ENCODE results near the gene DDB1. TPM values are rescaled to one million over a fixed set of nuclear protein-coding genes. Genes with fewer than 3 reads are reported as not detected.

DDB1 gene
- total RNA-seq, 2 experiments from 2014 or later: 202 to 214 TPM

DNA sequence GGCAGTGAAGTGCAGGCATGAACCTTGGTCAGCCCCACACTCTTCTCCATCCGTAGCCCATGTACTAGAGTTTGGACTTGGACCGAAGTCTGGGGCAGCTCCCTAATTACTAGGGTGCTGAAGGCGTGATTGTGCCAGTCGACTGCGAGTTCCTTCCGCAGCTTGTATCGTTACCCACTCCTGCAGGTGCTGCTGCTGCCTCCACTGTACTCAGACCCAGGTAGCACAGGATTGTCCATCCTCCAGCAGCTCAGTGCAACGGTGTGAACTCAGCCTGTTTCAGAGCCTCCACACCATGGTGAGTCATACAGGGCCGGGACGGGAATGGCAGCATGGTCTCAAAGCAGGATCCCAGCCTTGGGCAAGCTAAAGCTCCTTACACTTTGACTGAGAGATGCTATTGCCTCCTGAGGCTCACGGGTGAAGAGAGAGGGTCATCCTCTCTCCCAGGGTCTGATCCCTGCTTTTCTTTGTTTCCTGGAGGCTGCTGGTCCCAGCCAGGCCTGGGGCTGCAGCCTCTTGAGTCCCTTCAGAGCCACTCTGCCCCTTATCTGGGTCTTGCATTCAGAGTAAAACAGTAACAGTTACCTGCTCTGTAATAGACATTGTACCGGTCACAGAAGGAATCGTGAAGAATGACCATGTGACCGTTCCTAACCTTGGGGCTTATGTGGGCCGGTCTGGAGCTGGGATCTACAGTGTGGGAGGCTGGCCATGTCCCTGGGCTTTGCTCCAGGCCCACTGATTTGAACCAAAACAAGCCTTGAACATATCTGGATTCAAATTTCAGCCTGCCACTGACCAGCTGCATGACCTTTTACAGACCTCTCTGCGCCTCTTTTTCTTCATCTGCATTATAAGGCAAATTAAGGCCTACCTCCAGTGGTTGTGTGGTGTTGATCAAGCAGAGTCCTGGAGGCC lies 1.8 kb upstream of the DDB1 start:
- Mint-ChIP-seq H3K36me3 (ENCODE audit: low read depth) (peaks cover 16% of the 10 kb centered on the region), H3K9me3 (ENCODE audit: insufficient read depth) (no peaks in the 10 kb centered on the region), H3K27ac (peak overlapping the region; percentile 94), H3K27me3 (ENCODE audit: low read depth) (no peaks in the 10 kb centered on the region), H3K4me3 (peak overlapping the region; percentile 81), H3K4me1 (ENCODE audit: low read depth) (peaks cover 62% of the 10 kb centered on the region)
- CTCF ChIA-PET: interaction anchor here (0.7 to 9.8 kb wide), 13 partner anchors 18 to 419 kb away, joined by 3 to 390 read pairs (median 17); partner anchors contain the start of genes CYB561A3, TMEM138, TMEM216 and VWCE
- DNase-seq (no peak), ATAC-seq (no peak)
- POLR2A ChIA-PET: interaction anchor here (1.1 to 5.9 kb wide), 7 partner anchors 28 to 95 kb away, joined by 3 to 72 read pairs (median 6); partner anchors contain the start of genes CPSF7, CYB561A3, SDHAF2 and TMEM138

DNA sequence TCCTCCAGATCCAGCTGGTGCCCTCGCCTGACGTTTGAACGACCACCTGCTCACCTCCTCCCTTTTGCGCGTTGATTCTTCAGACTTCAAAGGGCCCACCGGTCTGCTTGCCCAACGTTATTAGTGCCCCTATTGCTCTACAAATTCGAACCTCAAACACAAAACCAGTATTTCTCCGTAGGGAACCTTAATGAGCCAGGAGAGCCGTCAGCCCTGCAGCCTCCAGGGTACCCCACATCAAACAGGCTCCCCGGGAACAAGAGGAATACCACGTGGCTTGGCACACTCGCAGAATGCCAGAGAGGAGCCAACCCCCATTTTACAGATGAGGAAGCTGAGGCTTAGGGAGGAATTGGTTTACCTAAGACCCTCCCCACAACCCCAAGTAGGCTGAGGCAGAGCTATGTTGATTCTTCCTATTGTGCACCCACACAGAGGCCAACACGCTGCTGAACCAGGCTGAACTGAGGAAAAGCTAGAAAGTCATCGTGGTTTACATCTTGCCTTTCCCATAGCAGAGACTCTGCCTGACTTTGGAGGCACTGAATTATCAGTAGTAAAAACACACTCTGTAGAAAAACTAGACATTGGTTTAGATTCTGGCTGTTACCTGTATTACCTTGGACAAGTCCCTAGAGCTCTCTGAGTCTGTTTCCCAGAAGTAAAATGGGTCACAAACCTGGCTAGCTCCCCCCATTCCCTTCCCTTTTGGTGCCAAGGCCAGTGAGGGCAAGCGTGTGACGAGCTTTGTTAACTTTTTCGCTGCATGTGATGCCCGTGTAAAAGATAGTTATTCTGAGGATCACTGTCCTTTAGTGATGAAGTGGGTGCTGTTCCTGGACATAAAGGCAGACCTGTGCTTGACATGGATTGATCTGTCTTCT lies 887 bp upstream of the DDB1 start:
- ChIA-PET POLR2A (interaction anchor here (0.6 to 5.9 kb wide), 15 partner anchors 8 to 113 kb away, joined by 3 to 72 read pairs (median 4); partner anchors contain the start of genes CPSF7, CYB561A3, SDHAF2 and TMEM138), CTCF (interaction anchor here (0.7 to 9.8 kb wide), 10 partner anchors 17 to 418 kb away, joined by 3 to 390 read pairs (median 8); partner anchors contain the start of genes CYB561A3, TMEM138, TMEM216 and VWCE)
- Mint-ChIP-seq H3K27ac (peak overlapping the region; percentile 94), H3K27me3 (ENCODE audit: low read depth) (no peaks in the 10 kb centered on the region), H3K4me1 (ENCODE audit: low read depth) (peaks cover 63% of the 10 kb centered on the region), H3K9me3 (ENCODE audit: insufficient read depth) (no peaks in the 10 kb centered on the region), H3K36me3 (ENCODE audit: low read depth) (peaks cover 23% of the 10 kb centered on the region), H3K4me3 (peak overlapping the region; percentile 81)
- DNase-seq: no peak
- no peak for ATAC-seq

DNA sequence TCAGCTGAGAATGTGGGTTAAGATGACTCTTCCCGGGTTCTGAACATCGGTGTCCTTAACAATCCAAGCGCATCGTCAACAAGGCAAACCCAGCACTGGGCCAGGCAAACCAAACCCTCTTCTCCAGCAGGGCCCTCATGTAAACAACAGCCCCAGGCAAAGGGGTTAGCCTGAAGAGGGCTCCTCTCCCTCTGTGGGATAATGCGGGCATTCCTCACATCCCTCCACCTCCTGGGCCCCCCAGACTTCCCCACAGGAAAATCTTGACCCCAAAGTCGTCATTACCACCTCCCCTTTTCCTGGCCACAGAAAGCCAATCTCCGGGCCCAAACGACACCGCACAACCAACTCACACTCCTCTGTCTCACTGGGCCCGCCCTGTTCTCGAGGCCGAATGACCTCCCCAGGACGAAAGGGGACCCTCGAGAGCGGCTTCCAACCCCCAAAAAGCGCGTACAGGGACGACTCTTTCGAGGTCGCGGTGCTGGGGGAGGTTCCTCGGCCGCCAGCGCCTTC lies 566 bp downstream of the DDB1 start:
- ATAC-seq: no peak
- H3K27ac Mint-ChIP-seq: peak overlapping the region; percentile 94
- POLR2A ChIA-PET: interaction anchor here (2.6 kb wide), 1 partner anchor 30 kb away, joined by 9 read pairs; the partner anchor contains the start of gene TMEM138
- H3K4me1 Mint-ChIP-seq (ENCODE audit: low read depth): peaks cover 67% of the 10 kb centered on the region
- H3K36me3 Mint-ChIP-seq (ENCODE audit: low read depth): peaks cover 34% of the 10 kb centered on the region
- no peak for DNase-seq
- H3K4me3 Mint-ChIP-seq: peak overlapping the region; percentile 81
- H3K27me3 Mint-ChIP-seq (ENCODE audit: low read depth): no peaks in the 10 kb centered on the region
- H3K9me3 Mint-ChIP-seq (ENCODE audit: insufficient read depth): no peaks in the 10 kb centered on the region
- CTCF ChIA-PET: interaction anchor here (1.6 to 3.9 kb wide), 2 partner anchors 53 to 103 kb away, joined by 7 to 25 read pairs; no protein-coding TSS in a partner anchor

DNA sequence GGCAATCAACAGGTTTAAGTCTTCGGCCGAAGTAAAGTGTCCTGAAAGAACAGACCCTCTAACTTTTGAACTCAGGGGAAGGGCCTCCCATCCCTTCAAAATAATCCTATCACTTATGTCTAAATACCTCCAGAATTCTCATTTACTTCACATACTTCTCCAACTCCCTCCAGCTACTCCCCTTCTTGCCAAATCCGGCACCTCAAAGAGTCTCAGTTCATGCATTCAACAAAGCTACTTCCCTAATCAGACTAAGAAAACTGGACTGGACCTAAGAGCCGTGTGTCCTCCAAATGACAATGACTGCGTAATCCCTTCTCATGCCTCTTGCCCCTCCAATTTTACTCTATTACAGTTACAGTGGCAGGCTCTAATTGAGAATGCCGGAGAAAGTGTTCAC lies 1.3 kb downstream of the DDB1 start:
- H3K36me3 Mint-ChIP-seq (ENCODE audit: low read depth): peaks cover 34% of the 10 kb centered on the region
- peak overlapping the region; percentile 81 for H3K4me3 Mint-ChIP-seq
- peak overlapping the region; percentile 94 for H3K27ac Mint-ChIP-seq
- ATAC-seq (no peak), DNase-seq (no peak)
- H3K4me1 Mint-ChIP-seq (ENCODE audit: low read depth): peaks cover 62% of the 10 kb centered on the region
- POLR2A ChIA-PET: interaction anchor here (0.9 to 2.6 kb wide), 2 partner anchors 28 to 31 kb away, joined by 3 to 9 read pairs; partner anchors contain the start of gene TMEM138
- CTCF ChIA-PET: interaction anchor here (1.1 to 3.9 kb wide), 5 partner anchors 25 to 104 kb away, joined by 3 to 25 read pairs (median 4); partner anchors contain the start of gene VWCE
- H3K27me3 Mint-ChIP-seq (ENCODE audit: low read depth): no peaks in the 10 kb centered on the region
- no peaks in the 10 kb centered on the region for H3K9me3 Mint-ChIP-seq (ENCODE audit: insufficient read depth)

DNA sequence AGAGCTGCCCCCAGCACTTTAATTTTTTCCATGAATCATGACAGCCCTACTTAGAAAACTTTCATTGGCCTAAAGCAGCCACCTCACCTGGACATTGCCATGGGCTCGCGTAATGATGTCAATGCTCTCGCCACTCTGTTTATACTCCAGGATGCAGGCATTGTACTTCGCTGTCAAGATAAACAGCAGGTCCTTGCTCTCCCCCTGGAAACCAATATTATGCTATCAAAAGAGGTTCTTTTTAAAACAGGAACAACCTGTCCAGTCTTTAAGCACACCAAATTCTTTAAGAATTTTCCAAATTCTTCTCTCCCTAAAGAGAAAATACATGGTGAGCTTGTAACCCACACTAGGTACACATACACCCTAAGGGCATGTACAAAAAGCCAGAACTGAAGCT lies 3.0 kb downstream of the DDB1 start:
- POLR2A ChIA-PET: interaction anchor here (2.6 kb wide), 1 partner anchor 33 kb away, joined by 9 read pairs; the partner anchor contains the start of gene TMEM138
- DNase-seq (no peak), ATAC-seq (no peak)
- H3K36me3 Mint-ChIP-seq (ENCODE audit: low read depth): peaks cover 50% of the 10 kb centered on the region
- H3K27ac Mint-ChIP-seq: no peak overlapping the region
- no peaks in the 10 kb centered on the region for H3K27me3 Mint-ChIP-seq (ENCODE audit: low read depth)
- no peak overlapping the region for H3K4me3 Mint-ChIP-seq
- no peaks in the 10 kb centered on the region for H3K9me3 Mint-ChIP-seq (ENCODE audit: insufficient read depth)
- CTCF ChIA-PET: interaction anchor here (3.9 kb wide), 1 partner anchor 56 kb away, joined by 25 read pairs; no protein-coding TSS in a partner anchor
- H3K4me1 Mint-ChIP-seq (ENCODE audit: low read depth): peaks cover 44% of the 10 kb centered on the region

DNA sequence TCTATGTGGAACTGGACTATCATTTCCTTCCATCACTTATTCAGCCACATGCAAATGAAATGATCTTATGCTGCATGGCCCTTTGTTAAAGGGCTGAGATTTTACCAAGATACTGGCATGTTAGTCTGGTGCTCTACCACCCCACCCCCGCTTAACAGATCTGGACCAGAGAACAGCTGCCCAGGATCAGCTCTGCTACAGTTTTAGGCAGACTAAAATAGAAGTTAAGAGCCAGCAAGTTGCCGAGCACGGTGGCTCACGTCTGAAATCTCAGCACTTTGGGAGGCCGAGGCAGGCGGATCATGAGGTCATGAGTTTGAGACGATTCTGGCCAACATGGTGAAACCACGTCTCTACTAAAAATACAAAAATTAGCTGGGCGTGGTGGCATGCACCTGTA lies 4.6 kb downstream of the DDB1 start:
- POLR2A ChIA-PET: no interaction called here
- Mint-ChIP-seq H3K4me3 (no peak overlapping the region), H3K27me3 (ENCODE audit: low read depth) (no peaks in the 10 kb centered on the region), H3K36me3 (ENCODE audit: low read depth) (peaks cover 60% of the 10 kb centered on the region), H3K27ac (no peak overlapping the region), H3K4me1 (ENCODE audit: low read depth) (peaks cover 31% of the 10 kb centered on the region), H3K9me3 (ENCODE audit: insufficient read depth) (no peaks in the 10 kb centered on the region)
- ATAC-seq (no peak), DNase-seq (no peak)
- CTCF ChIA-PET: interaction anchor here (1.4 to 3.2 kb wide), 4 partner anchors 8 to 149 kb away, joined by 4 to 19 read pairs (median 6); no protein-coding TSS in a partner anchor

DNA sequence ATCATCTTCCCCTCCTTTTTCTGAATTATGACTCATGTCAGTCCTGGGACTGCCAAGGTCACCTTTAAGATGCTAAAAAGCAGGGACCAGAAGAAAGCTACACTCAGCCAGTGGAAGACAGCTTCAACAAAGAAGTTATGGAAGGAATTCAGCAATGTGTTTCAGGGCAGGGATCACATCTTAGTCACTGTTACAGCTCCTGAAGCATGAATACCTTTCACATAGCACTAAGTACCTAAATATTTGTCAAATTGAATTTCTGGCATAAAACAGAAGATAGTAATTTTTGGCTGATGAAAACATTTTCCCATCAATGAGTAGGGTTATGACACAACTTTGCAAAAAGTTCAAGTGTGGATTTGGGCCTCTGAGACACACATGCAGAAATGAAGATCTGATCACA lies 5.2 kb downstream of the DDB1 start:
- POLR2A ChIA-PET: interaction anchor here (0.7 to 0.8 kb wide), 2 partner anchors 35 to 319 kb away, joined by 3 read pairs; no protein-coding TSS in a partner anchor
- Mint-ChIP-seq H3K4me1 (ENCODE audit: low read depth) (peaks cover 29% of the 10 kb centered on the region), H3K4me3 (no peak overlapping the region), H3K9me3 (ENCODE audit: insufficient read depth) (no peaks in the 10 kb centered on the region), H3K36me3 (ENCODE audit: low read depth) (peaks cover 66% of the 10 kb centered on the region), H3K27ac (peak overlapping the region; percentile 5), H3K27me3 (ENCODE audit: low read depth) (no peaks in the 10 kb centered on the region)
- CTCF ChIA-PET: interaction anchor here (1.3 to 3.2 kb wide), 5 partner anchors 8 to 149 kb away, joined by 4 to 19 read pairs (median 5); no protein-coding TSS in a partner anchor
- DNase-seq (no peak), ATAC-seq (no peak)

DNA sequence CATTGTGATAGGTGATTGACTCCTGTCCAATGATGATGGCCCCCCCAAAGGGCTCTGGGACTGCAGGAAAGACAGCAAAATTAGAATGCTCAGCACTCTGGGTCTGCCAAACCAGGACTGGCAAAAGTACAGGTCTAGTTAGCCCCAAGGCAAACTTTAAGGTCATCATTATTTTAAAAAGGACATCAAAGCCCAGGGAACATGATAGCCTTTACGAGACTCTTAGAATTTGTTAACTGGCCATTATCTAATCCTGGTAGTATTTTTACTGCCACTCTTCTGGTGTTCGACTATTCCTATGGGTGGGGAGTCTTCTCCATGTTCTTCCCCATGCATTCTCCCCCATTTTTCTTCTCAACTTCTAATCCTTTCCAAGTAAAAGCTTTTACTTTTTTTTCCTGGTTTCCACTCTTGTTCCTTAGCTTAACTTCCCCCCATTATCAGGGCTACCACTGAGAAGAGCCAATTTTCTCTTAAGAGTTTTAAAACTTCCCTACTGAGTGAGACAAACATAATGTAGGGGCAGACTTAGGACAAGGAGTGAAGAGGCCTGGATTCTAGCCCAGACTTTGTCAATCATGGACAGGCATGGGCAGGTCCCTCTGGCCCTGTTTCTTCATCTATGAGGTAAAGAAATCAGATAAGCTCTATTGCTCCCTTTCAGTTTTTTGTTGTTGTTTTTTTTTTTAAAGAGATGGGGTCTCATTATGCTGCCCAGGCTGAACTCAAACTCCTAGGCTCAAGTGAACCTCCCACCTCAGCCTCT lies 7.1 kb downstream of the DDB1 start:
- POLR2A ChIA-PET: interaction anchor here (0.5 to 1.2 kb wide), 4 partner anchors 16 to 188 kb away, joined by 3 to 4 read pairs (median 3); partner anchors contain the start of gene CYB561A3
- no peak overlapping the region for H3K4me3 Mint-ChIP-seq
- no peaks in the 10 kb centered on the region for H3K9me3 Mint-ChIP-seq (ENCODE audit: insufficient read depth)
- peaks cover 15% of the 10 kb centered on the region for H3K4me1 Mint-ChIP-seq (ENCODE audit: low read depth)
- no peak overlapping the region for H3K27ac Mint-ChIP-seq
- CTCF ChIA-PET: interaction anchor here (1.2 to 3.2 kb wide), 2 partner anchors 10 to 60 kb away, joined by 3 to 19 read pairs; no protein-coding TSS in a partner anchor
- ATAC-seq: no peak
- no peak for DNase-seq
- H3K36me3 Mint-ChIP-seq (ENCODE audit: low read depth): peaks cover 69% of the 10 kb centered on the region
- no peaks in the 10 kb centered on the region for H3K27me3 Mint-ChIP-seq (ENCODE audit: low read depth)

DNA sequence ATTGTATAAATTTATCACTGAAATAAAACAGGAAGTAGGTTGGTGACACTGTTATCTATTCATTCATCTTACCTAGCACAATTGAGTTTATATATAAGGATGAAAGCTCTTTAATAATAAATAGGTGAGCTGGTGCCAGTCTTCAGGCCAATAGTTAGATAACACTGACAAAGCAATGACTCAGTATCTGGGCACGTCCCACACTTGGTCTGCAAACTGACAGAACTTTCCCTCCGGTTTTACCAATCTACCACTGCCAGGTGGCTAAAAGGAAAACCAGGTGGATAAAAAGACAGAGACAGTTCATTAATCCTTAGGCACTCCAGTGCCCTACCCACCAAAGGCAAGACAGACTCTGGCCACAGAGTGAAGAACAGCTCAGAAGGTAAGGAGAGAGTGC lies 17.6 kb downstream of the DDB1 start:
- no peak overlapping the region for H3K4me3 Mint-ChIP-seq
- ATAC-seq (no peak), DNase-seq (no peak)
- H3K36me3 Mint-ChIP-seq (ENCODE audit: low read depth): peaks cover 49% of the 10 kb centered on the region
- POLR2A ChIA-PET: no interaction called here
- CTCF ChIA-PET: no interaction called here
- no peaks in the 10 kb centered on the region for H3K27me3 Mint-ChIP-seq (ENCODE audit: low read depth)
- no peak overlapping the region for H3K27ac Mint-ChIP-seq
- H3K9me3 Mint-ChIP-seq (ENCODE audit: insufficient read depth): no peaks in the 10 kb centered on the region
- H3K4me1 Mint-ChIP-seq (ENCODE audit: low read depth): no peaks in the 10 kb centered on the region

DNA sequence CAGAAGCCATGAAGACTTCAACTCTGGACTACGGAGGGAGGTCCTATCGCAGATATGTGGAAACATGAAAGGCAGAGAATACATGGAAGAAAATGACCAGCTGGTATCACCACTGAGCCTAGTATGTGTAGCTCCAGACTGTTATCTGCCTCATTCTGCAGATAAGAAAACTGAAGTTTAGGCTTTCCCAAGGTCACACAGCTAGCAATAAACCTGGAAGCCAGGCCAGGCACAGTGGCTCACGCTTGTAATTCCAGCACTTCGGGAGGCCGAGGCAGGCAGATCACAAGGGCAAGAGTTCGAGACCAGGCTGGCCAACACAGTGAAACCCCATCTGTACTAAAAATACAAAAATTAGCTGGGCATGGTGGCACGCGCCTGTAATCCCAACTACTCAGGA lies 22.2 kb downstream of the DDB1 start:
- POLR2A ChIA-PET: no interaction called here
- peaks cover 34% of the 10 kb centered on the region for H3K36me3 Mint-ChIP-seq (ENCODE audit: low read depth)
- no peak overlapping the region for H3K4me3 Mint-ChIP-seq
- H3K27ac Mint-ChIP-seq: no peak overlapping the region
- H3K9me3 Mint-ChIP-seq (ENCODE audit: insufficient read depth): no peaks in the 10 kb centered on the region
- DNase-seq: no peak
- CTCF ChIA-PET: interaction anchor here (0.8 to 1.0 kb wide), 2 partner anchors 25 to 74 kb away, joined by 3 to 4 read pairs; no protein-coding TSS in a partner anchor
- no peaks in the 10 kb centered on the region for H3K4me1 Mint-ChIP-seq (ENCODE audit: low read depth)
- H3K27me3 Mint-ChIP-seq (ENCODE audit: low read depth): no peaks in the 10 kb centered on the region
- ATAC-seq: no peak

All from activated CD8-positive, alpha-beta T cell treated with anti-CD3 and anti-CD28 coated beads, Interleukin-2, amount 10 ng/mL, durations not matched to agents 7 days and 5 days (primary cell).